Esophagus muscularis mucosa (tissue), 4 donors: ENCODE results near the gene RNF144B. TPM values are rescaled to one million over a fixed set of nuclear protein-coding genes. Genes with fewer than 3 reads are reported as not detected.
A peak's percentile ranks its signal among the peaks of the same experiment; 100 is the strongest.

Experiments
- DNase-seq: peaks from one replicate; pipeline ENCODE4 v3.0.0-alpha.2; 2017; ENCODE audit errors: extremely low spot score
- H3K27ac ChIP-seq, 4 donors: fragments of 200-600 bp; sonication (generic); replicated peaks in 1 of 4; 1 replicate in 3 of 4; 2 replicates in 1 of 4; pipeline ENCODE4 v1.5.1; 2016 to 2019; ENCODE audit warnings: mild to moderate bottlenecking in 1 of 4
- H3K27me3 ChIP-seq, 4 donors: fragments of 200-600 bp; sonication (generic); one replicate each; pipeline versions ENCODE4 v1.5.1 to v1.6.0; 2016 to 2019
- H3K36me3 ChIP-seq, 4 donors: fragments of 200-600 bp; sonication (generic); one replicate each; pipeline ENCODE4 v1.5.1; 2016 to 2019
- H3K4me1 ChIP-seq, 4 donors: fragments of 200-600 bp; sonication (generic); one replicate each; pipeline ENCODE4 v1.5.1; 2016 to 2019
- H3K4me3 ChIP-seq, 4 donors: fragments of 200-600 bp; sonication (generic); 1 replicate in 2 of 4; 2 replicates in 2 of 4; pipeline ENCODE4 v1.5.1; 2016 to 2019; ENCODE audit warnings: mild to moderate bottlenecking in 4 of 4, moderate library complexity in 1 of 4
- H3K9me3 ChIP-seq, 4 donors: fragments of 200-600 bp; sonication (generic); 1 replicate in 3 of 4; 2 replicates in 1 of 4; pipeline ENCODE4 v1.5.1; 2016 to 2019
- CTCF ChIP-seq, 3 experiments: fragments of 200-600 bp in 2 of 3; fragments of 450-650 bp in 1 of 3; sonication (generic) in 2 of 3; IDR thresholded peaks; one replicate each; pipeline ENCODE4 v1.5.1; 2017 to 2019; ENCODE audit warnings: antibody characterized with exemption in 3 of 3, mild to moderate bottlenecking in 2 of 3, moderate library complexity in 1 of 3
- EP300 ChIP-seq: sonication (generic); formaldehyde crosslinking; IDR thresholded peaks from one replicate; pipeline ENCODE4 v1.6.1; 2017; ENCODE audit warnings: antibody characterized with exemption
- POLR2A ChIP-seq: fragments of 450-650 bp; IDR thresholded peaks from one replicate; pipeline ENCODE4 v1.6.1; 2017; ENCODE audit warnings: antibody characterized with exemption, moderate library complexity, mild to moderate bottlenecking, low read depth
- POLR2AphosphoS5 ChIP-seq, 2 donors: sonication (generic); formaldehyde crosslinking; IDR thresholded peaks; one replicate each; pipeline ENCODE4 v1.6.1; 2017; ENCODE audit warnings: antibody characterized with exemption in 2 of 2
- WGBS: methylation state at CpG from one replicate; pipeline ENCODE4 v1.1.5; 2018; 5-methylcytosine and 5-hydroxymethylcytosine counted together
- intact Hi-C: fragments of 100-400 bp; cut with DNase I; formaldehyde crosslinking; loops from one replicate; pipeline ENCODE4 v1.15.1; 2023
- total RNA-seq, 4 donors: library from RNA; depleted of rRNA; stranded (reverse); fragments of >200 nt; gene quantifications; one replicate each; pipeline versions ENCODE4 v1.1.0 to v1.2.1, GENCODE V29; 2016

RNF144B gene
- total RNA-seq, 4 donors from 2014 or later, result 6.6 to 20.0 (median 12.1) TPM

GRCh38 chr6:18493925-18494324, 106.8 kb downstream of the RNF144B start:
- Histone ChIP-seq H3K4me1 (no peaks in the 10 kb centered on the region), H3K36me3 (no peaks in the 10 kb centered on the region), H3K4me3 (no peak overlapping the region), H3K27ac (no peak overlapping the region), H3K27me3 (no peaks in the 10 kb centered on the region), H3K9me3 (no peaks in the 10 kb centered on the region)
- intact Hi-C loops, result no loop called here
- WGBS, result 30% methylated on average over 2 of the region's 2 CpGs
- TF ChIP-seq POLR2A (no peak), CTCF (IDR thresholded peaks at IDR 0.05) (no peak), EP300 (no peak), POLR2AphosphoS5 (IDR thresholded peaks at IDR 0.05) (no peak)
- DNase-seq, result no peak

GRCh38 chr6:18495236-18495635, 108.1 kb downstream of the RNF144B start:
- Histone ChIP-seq H3K27ac (no peak overlapping the region), H3K4me1 (no peaks in the 10 kb centered on the region), H3K9me3 (no peaks in the 10 kb centered on the region), H3K27me3 (no peaks in the 10 kb centered on the region), H3K4me3 (no peak overlapping the region), H3K36me3 (no peaks in the 10 kb centered on the region)
- 81% methylated on average over 2 of the region's 2 CpGs for WGBS
- peak; percentile 60 for DNase-seq
- TF ChIP-seq POLR2A, result no peak
- no peak for TF ChIP-seq POLR2AphosphoS5 (IDR thresholded peaks at IDR 0.05)
- TF ChIP-seq EP300, result no peak
- no peak for TF ChIP-seq CTCF (IDR thresholded peaks at IDR 0.05)
- intact Hi-C loops, result no loop called here

GRCh38 chr6:18496462-18496861, 109.3 kb downstream of the RNF144B start:
- 82% methylated on average over 3 of the region's 3 CpGs for WGBS
- intact Hi-C loops, result no loop called here
- Histone ChIP-seq H3K27me3 (no peaks in the 10 kb centered on the region), H3K27ac (no peak overlapping the region), H3K9me3 (no peaks in the 10 kb centered on the region), H3K4me3 (no peak overlapping the region), H3K4me1 (peaks cover 0 to 7% (median 0%) of the 10 kb centered on the region in 4 donors), H3K36me3 (no peaks in the 10 kb centered on the region)
- peak; percentile 10 for DNase-seq
- TF ChIP-seq POLR2A (no peak), POLR2AphosphoS5 (IDR thresholded peaks at IDR 0.05) (no peak), EP300 (no peak), CTCF (IDR thresholded peaks at IDR 0.05) (no peak)

- Histone ChIP-seq H3K36me3 (no peaks in the 10 kb centered on the region), H3K4me1 (peaks cover 0 to 7% (median 0%) of the 10 kb centered on the region in 4 donors), H3K9me3 (no peaks in the 10 kb centered on the region), H3K27ac (no peak overlapping the region), H3K27me3 (no peaks in the 10 kb centered on the region), H3K4me3 (no peak overlapping the region)
- TF ChIP-seq POLR2A (no peak), EP300 (no peak), POLR2AphosphoS5 (IDR thresholded peaks at IDR 0.05) (no peak), CTCF (IDR thresholded peaks at IDR 0.05) (no peak)
- 89% methylated on average over 2 of the region's 2 CpGs for WGBS
- intact Hi-C loops, result no loop called here
- DNase-seq, result peak; percentile 12
Measured at GRCh38 chr6:18497006-18497405, 109.9 kb downstream of the RNF144B start.

- 50% methylated on average over 2 of the region's 2 CpGs for WGBS
- intact Hi-C loops, result no loop called here
- H3K27me3 ChIP-seq, result no peaks in the 10 kb centered on the region
- DNase-seq, result peak; percentile 88
- H3K36me3 ChIP-seq, result no peaks in the 10 kb centered on the region
- no peaks in the 10 kb centered on the region for H3K9me3 ChIP-seq
- H3K27ac ChIP-seq, result no peak overlapping the region
- no peak overlapping the region for H3K4me3 ChIP-seq
- peaks cover 0 to 8% (median 2%) of the 10 kb centered on the region in 4 donors for H3K4me1 ChIP-seq
- no peak for TF ChIP-seq POLR2A
- TF ChIP-seq EP300, result no peak
- TF ChIP-seq CTCF (IDR thresholded peaks at IDR 0.05), result no peak
- TF ChIP-seq POLR2AphosphoS5 (IDR thresholded peaks at IDR 0.05), result no peak
Measured at GRCh38 chr6:18498408-18498807, 111.3 kb downstream of the RNF144B start.
